ENCODE measurements around the gene SIX3. TPM values are rescaled to one million over a fixed set of nuclear protein-coding genes. Genes with fewer than 3 reads are reported as not detected.

SIX3 gene
- total RNA-seq, 1 experiment from 2014 or later = 0.07 TPM

GRCh38 chr2:44962176-44962695 is 20.7 kb downstream of the SIX3 start:
- no peak overlapping the region for H3K27ac ChIP-seq (ENCODE audit: low read length)
- TF ChIP-seq EZH2 (IDR thresholded peaks at IDR 0.05; ENCODE audit: low read length, unreplicated experiment) = no peak
- TF ChIP-seq, protein P1, sequence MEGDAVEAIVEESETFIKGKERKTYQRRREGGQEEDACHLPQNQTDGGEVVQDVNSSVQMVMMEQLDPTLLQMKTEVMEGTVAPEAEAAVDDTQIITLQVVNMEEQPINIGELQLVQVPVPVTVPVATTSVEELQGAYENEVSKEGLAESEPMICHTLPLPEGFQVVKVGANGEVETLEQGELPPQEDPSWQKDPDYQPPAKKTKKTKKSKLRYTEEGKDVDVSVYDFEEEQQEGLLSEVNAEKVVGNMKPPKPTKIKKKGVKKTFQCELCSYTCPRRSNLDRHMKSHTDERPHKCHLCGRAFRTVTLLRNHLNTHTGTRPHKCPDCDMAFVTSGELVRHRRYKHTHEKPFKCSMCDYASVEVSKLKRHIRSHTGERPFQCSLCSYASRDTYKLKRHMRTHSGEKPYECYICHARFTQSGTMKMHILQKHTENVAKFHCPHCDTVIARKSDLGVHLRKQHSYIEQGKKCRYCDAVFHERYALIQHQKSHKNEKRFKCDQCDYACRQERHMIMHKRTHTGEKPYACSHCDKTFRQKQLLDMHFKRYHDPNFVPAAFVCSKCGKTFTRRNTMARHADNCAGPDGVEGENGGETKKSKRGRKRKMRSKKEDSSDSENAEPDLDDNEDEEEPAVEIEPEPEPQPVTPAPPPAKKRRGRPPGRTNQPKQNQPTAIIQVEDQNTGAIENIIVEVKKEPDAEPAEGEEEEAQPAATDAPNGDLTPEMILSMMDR (conservative IDR thresholded peaks at IDR 0.05; ENCODE audit: low read depth, low read length) = no peak
- TF ChIP-seq EZH2phosphoT487 (IDR thresholded peaks at IDR 0.05; ENCODE audit: borderline replicate concordance, low read length) = no peak
- no peak overlapping the region for H3K4me2 ChIP-seq (ENCODE audit: low read length)
- BruUV-seq (replicated peaks) = no TSS peak
- no peak overlapping the region for H2AFZ ChIP-seq (ENCODE audit: low read length)
- H3F3A ChIP-seq (ENCODE audit: low read length, unreplicated experiment) = no peaks in the 10 kb centered on the region
- intact Hi-C loops (cut with micrococcal nuclease) = no loop called here
- H3K27me3 ChIP-seq (ENCODE audit: low read length) = no peaks in the 10 kb centered on the region
- no peak overlapping the region for H3K9ac ChIP-seq (ENCODE audit: low read length)
- H3K4me3 ChIP-seq (ENCODE audit: low read length) = no peak overlapping the region
- no peaks in the 10 kb centered on the region for H3K79me2 ChIP-seq (ENCODE audit: low read length)
- H4K20me1 ChIP-seq (ENCODE audit: low read length) = no peaks in the 10 kb centered on the region
- no peak for DNase-seq
- peaks cover 20% of the 10 kb centered on the region for H3K4me1 ChIP-seq (ENCODE audit: insufficient read depth, low read length)
- ChIA-PET POLR2A (ENCODE audit: unreplicated experiment) (no interaction called here), CTCF (interaction anchor here (0.7 kb wide), 1 partner anchor 481 kb away, joined by 6 read pairs; no protein-coding TSS in a partner anchor)
- no peaks in the 10 kb centered on the region for H3K36me3 ChIP-seq (ENCODE audit: low read depth, low read length)
- no peak for ATAC-seq
- no peaks in the 10 kb centered on the region for H3K9me3 ChIP-seq (ENCODE audit: low read length)
- no peaks in the 10 kb centered on the region for H3K9me2 ChIP-seq (replicated peaks; ENCODE audit: low read length)

DNA sequence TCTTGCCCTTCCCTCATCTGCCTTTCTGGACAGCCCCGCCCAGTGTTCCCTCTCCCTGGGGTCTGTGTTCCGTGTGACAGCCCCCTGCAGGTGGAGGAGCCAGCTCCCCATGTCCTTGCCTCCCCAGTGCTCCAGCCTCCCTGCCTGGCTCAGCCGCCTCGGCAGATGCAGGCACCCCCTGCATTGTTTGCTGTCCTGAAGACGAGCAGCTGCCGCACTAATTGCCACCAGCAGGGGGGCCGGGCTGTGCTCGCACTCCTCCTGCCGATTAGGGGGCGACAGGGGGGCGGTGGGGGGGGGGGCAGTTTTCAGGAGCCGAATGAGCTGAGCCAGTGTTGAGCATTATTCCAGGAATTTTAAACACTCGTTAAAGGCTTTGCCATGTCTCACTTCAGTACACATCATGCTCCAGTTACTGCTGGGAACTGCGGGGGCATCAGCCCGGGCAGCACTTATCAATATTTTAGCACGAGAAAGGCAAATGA is 23.3 kb downstream of the SIX3 start:
- Histone ChIP-seq H3K4me3 (ENCODE audit: low read length) (no peak overlapping the region), H3K27ac (ENCODE audit: low read length) (no peak overlapping the region), H3K9me3 (ENCODE audit: low read length) (no peaks in the 10 kb centered on the region), H2AFZ (ENCODE audit: low read length) (no peak overlapping the region), H3K79me2 (ENCODE audit: low read length) (no peaks in the 10 kb centered on the region), H3K4me1 (ENCODE audit: insufficient read depth, low read length) (peaks cover 4% of the 10 kb centered on the region), H3K9me2 (replicated peaks; ENCODE audit: low read length) (no peaks in the 10 kb centered on the region), H4K20me1 (ENCODE audit: low read length) (no peaks in the 10 kb centered on the region), H3F3A (ENCODE audit: low read length, unreplicated experiment) (no peaks in the 10 kb centered on the region), H3K27me3 (ENCODE audit: low read length) (no peaks in the 10 kb centered on the region), H3K9ac (ENCODE audit: low read length) (no peak overlapping the region), H3K36me3 (ENCODE audit: low read depth, low read length) (no peaks in the 10 kb centered on the region), H3K4me2 (ENCODE audit: low read length) (no peak overlapping the region)
- no TSS peak for BruUV-seq (replicated peaks)
- ATAC-seq = no peak; the same call in 1 of the 2 replicates
- ChIA-PET POLR2A (ENCODE audit: unreplicated experiment) (no interaction called here), CTCF (interaction anchor here (0.6 kb wide), 1 partner anchor 387 kb away, joined by 7 read pairs; no protein-coding TSS in a partner anchor)
- intact Hi-C loops (cut with micrococcal nuclease) = no loop called here
- TF ChIP-seq, protein P1 (conservative IDR thresholded peaks at IDR 0.05; ENCODE audit: low read depth, low read length) = peak; percentile 32; the same call in 1 of the 2 replicates
- TF ChIP-seq EZH2phosphoT487 (IDR thresholded peaks at IDR 0.05; ENCODE audit: borderline replicate concordance, low read length) (no peak), EZH2 (IDR thresholded peaks at IDR 0.05; ENCODE audit: low read length, unreplicated experiment) (no peak)
- no peak for DNase-seq

DNA sequence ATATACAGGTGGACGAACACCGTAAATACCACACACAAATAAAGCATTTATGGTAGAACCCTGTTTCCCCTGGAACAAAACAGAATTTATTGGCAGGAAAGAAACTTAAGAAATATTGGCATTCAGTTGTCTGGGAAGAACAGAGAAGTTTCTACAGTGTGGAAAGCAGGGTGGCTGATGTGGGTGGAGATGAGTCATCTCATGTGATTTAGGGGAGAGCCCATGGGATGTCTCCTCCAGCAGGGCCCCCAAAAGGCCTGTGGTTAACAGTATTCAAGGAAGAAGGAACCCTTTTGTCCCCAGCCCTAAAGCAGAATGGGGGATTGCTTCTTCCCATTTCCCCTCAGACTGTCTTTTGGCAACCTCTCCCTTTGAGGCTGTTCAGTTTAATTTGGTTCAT is 24.2 kb downstream of the SIX3 start:
- DNase-seq = no peak
- POLR2A ChIA-PET (ENCODE audit: unreplicated experiment) = no interaction called here

More for the DNA sequence above, 24.2 kb downstream of the SIX3 start:
- H3K9me3 ChIP-seq (ENCODE audit: low read length) = no peaks in the 10 kb centered on the region
- no peak for ATAC-seq
- intact Hi-C loops (cut with micrococcal nuclease) = no loop called here
- H3K9ac ChIP-seq (ENCODE audit: low read length) = no peak overlapping the region
- H3F3A ChIP-seq (ENCODE audit: low read length, unreplicated experiment) = no peaks in the 10 kb centered on the region
- H3K4me3 ChIP-seq (ENCODE audit: low read length) = no peak overlapping the region
- H3K79me2 ChIP-seq (ENCODE audit: low read length) = no peaks in the 10 kb centered on the region
- BruUV-seq (replicated peaks) = no TSS peak
- CTCF ChIA-PET = no interaction called here
- H3K27me3 ChIP-seq (ENCODE audit: low read length) = no peaks in the 10 kb centered on the region
- H2AFZ ChIP-seq (ENCODE audit: low read length) = no peak overlapping the region
- no peaks in the 10 kb centered on the region for H3K4me1 ChIP-seq (ENCODE audit: insufficient read depth, low read length)
- no peaks in the 10 kb centered on the region for H4K20me1 ChIP-seq (ENCODE audit: low read length)
- no peaks in the 10 kb centered on the region for H3K9me2 ChIP-seq (replicated peaks; ENCODE audit: low read length)
- H3K4me2 ChIP-seq (ENCODE audit: low read length) = no peak overlapping the region
- H3K27ac ChIP-seq (ENCODE audit: low read length) = no peak overlapping the region
- no peaks in the 10 kb centered on the region for H3K36me3 ChIP-seq (ENCODE audit: low read depth, low read length)
- TF ChIP-seq EZH2phosphoT487 (IDR thresholded peaks at IDR 0.05; ENCODE audit: borderline replicate concordance, low read length) (no peak), EZH2 (IDR thresholded peaks at IDR 0.05; ENCODE audit: low read length, unreplicated experiment) (no peak)
- TF ChIP-seq, protein P1 (conservative IDR thresholded peaks at IDR 0.05; ENCODE audit: low read depth, low read length) = no peak
